Body of pancreas (tissue), 4 donors: ENCODE results near the gene LRRC15.

ENCODE experiments used
- POLR2A ChIP-seq, 3 donors: fragments of 450-650 bp; IDR thresholded peaks; one replicate each; pipeline ENCODE4 v1.6.1; 2016; ENCODE audit warnings: antibody characterized with exemption in 3 of 3, mild to moderate bottlenecking in 2 of 3
- TF ChIP-seq, protein P1 (sequence below), 7 experiments: fragments of 450-650 bp in 4 of 7; fragments of 200-600 bp in 3 of 7; sonication (generic) in 3 of 7; IDR thresholded peaks; one replicate each; pipeline ENCODE4 v1.5.1; 2016 to 2019; ENCODE audit warnings: antibody characterized with exemption in 7 of 7

DNA sequence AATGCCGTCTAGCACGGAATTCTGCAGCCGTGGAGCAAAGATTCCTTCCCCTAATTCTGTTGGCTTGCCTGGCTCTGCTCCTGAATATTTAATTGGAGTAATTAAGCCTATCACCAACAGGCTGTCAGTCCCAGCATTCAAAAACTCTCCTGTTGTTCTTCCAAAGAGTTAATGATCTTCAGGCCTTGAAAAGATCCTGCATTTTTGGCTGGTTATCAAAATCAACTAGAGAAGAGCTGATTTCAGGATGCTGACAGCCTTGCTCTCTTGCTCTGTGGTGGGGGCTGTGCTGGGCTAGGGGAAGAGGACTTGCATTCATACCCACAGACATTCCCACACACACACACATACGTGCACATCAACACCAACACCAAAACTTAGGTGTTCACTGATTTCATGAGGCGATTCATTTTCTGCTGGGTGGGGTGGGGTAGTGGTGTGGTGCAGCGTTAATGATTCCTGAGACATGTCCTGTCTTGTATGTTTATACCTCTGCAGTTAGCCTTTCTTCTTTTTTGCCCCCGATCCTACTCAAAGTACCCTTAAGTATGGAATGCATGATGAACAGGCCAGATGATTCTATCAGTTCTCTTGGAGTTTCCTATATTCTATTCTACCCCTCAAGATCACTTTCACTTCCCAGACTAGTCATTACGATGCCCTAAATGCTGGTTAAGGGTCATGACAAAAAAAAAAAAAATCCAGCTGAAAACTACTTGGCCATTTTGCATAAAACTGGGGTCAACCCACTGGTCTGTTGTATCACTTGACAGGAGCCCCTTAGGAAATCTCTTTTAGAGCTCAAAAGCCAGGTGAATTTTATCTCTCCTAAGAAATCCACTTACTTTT, 60.7 kb downstream of the LRRC15 start:
- TF ChIP-seq, protein P1, sequence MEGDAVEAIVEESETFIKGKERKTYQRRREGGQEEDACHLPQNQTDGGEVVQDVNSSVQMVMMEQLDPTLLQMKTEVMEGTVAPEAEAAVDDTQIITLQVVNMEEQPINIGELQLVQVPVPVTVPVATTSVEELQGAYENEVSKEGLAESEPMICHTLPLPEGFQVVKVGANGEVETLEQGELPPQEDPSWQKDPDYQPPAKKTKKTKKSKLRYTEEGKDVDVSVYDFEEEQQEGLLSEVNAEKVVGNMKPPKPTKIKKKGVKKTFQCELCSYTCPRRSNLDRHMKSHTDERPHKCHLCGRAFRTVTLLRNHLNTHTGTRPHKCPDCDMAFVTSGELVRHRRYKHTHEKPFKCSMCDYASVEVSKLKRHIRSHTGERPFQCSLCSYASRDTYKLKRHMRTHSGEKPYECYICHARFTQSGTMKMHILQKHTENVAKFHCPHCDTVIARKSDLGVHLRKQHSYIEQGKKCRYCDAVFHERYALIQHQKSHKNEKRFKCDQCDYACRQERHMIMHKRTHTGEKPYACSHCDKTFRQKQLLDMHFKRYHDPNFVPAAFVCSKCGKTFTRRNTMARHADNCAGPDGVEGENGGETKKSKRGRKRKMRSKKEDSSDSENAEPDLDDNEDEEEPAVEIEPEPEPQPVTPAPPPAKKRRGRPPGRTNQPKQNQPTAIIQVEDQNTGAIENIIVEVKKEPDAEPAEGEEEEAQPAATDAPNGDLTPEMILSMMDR (IDR thresholded peaks at IDR 0.05), result no peak
- TF ChIP-seq POLR2A (IDR thresholded peaks at IDR 0.05), result no peak
